HG02588 (cell line): ENCODE measurements around the gene AK8.
"Not testable (repeated sequence)": the region's sequence is repeated elsewhere in the genome, so short reads cannot be mapped to it uniquely, and the experiment has no call there.

ENCODE experiments used
- ATAC-seq: cut with Tn5 transposase; IDR thresholded peaks from one replicate; pipeline ENCODE4 v1.9.1; 2021; ENCODE audit warnings: mild to moderate bottlenecking, moderate library complexity; ENCODE audit not compliant: unreplicated experiment

Gene AK8

GRCh38 chr9:132721661-132722060 is 156.4 kb downstream of the AK8 start:
- ATAC-seq = no peak

GRCh38 chr9:132718381-132718928 is 159.6 kb downstream of the AK8 start:
- ATAC-seq = not testable (repeated sequence)

GRCh38 chr9:132717326-132717945 is 160.6 kb downstream of the AK8 start:
- no peak for ATAC-seq

GRCh38 chr9:132716007-132716406 is 162.1 kb downstream of the AK8 start:
- no peak for ATAC-seq

- no peak for ATAC-seq
These were observed 165.3 kb downstream of the AK8 start for GRCh38 chr9:132712753-132713152.

- ATAC-seq = no peak
These were observed 166.2 kb downstream of the AK8 start for GRCh38 chr9:132711846-132712245.

- ATAC-seq = not testable (repeated sequence)
These were observed 166.9 kb downstream of the AK8 start for GRCh38 chr9:132711152-132711551.

GRCh38 chr9:132710333-132710732 is 167.8 kb downstream of the AK8 start:
- ATAC-seq = no peak

GRCh38 chr9:132708769-132709430 is 169.2 kb downstream of the AK8 start:
- no peak for ATAC-seq

GRCh38 chr9:132708239-132708638 is 169.8 kb downstream of the AK8 start:
- no peak for ATAC-seq

- no peak for ATAC-seq
These were observed 174.7 kb downstream of the AK8 start for GRCh38 chr9:132703336-132703735.

- ATAC-seq = no peak
These were observed 175.8 kb downstream of the AK8 start for GRCh38 chr9:132702254-132702653.

- no peak for ATAC-seq
These were observed 178.1 kb downstream of the AK8 start for GRCh38 chr9:132699956-132700355.

- no peak for ATAC-seq
These were observed 179.1 kb downstream of the AK8 start for GRCh38 chr9:132698989-132699388.

- no peak for ATAC-seq
These were observed 180.9 kb downstream of the AK8 start for GRCh38 chr9:132697230-132697629.

- ATAC-seq = no peak
These were observed 183.9 kb downstream of the AK8 start for GRCh38 chr9:132694144-132694543.

- no peak for ATAC-seq
These were observed 187.4 kb downstream of the AK8 start for GRCh38 chr9:132690696-132691095.

- no peak for ATAC-seq
These were observed 194.2 kb downstream of the AK8 start for GRCh38 chr9:132683873-132684272.

GRCh38 chr9:132681561-132681960 is 196.5 kb downstream of the AK8 start:
- no peak for ATAC-seq

GRCh38 chr9:132679946-132680625 is 198.0 kb downstream of the AK8 start:
- ATAC-seq = no peak

GRCh38 chr9:132677976-132678375 is 200.1 kb downstream of the AK8 start:
- ATAC-seq = no peak
